ENCODE measurements around the gene SFMBT1. TPM values are rescaled to one million over a fixed set of nuclear protein-coding genes. Genes with fewer than 3 reads are reported as not detected.

SFMBT1 gene
- total and polyA plus RNA-seq, 2 of the 4 experiments (the other 2 are of a cell fraction) = 1.0 to 1.8 TPM

GRCh38 chr3:52990637-52991036 is 55.2 kb downstream of the SFMBT1 start:
- BruUV-seq (replicated peaks) = no TSS peak
- H2AK5ac ChIP-seq (ENCODE audit: low read depth, low read length) = no peak overlapping the region
- POLR2A ChIA-PET (ENCODE audit: unreplicated experiment) = no interaction called here
- H2AK9ac ChIP-seq (replicated peaks; ENCODE audit: low read depth, low read length, poor library complexity) = no peak overlapping the region
- H3K56ac ChIP-seq (ENCODE audit: extremely low read depth, insufficient read depth, low read length) = no peak overlapping the region
- H3K27me3 ChIP-seq (ENCODE audit: control insufficient read depth, insufficient read depth, low read length) = no peaks in the 10 kb centered on the region
- in situ Hi-C loops (cut with MboI; ENCODE audit: low sequenced_read_pairs) = no loop called here
- no peak overlapping the region for H2BK5ac ChIP-seq (ENCODE audit: low read depth, low read length, poor library complexity, severe bottlenecking)
- no peak overlapping the region for H2BK120ac ChIP-seq (ENCODE audit: low read depth, low read length)
- H3K9ac ChIP-seq (ENCODE audit: low read depth, low read length) = no peak overlapping the region
- H4K8ac ChIP-seq (ENCODE audit: low read depth in 2 of 2, low read length in 2 of 2) = no peak overlapping the region
- H3K36me3 ChIP-seq (ENCODE audit: control insufficient read depth, insufficient read depth, low read length) = no peaks in the 10 kb centered on the region
- H2BK15ac ChIP-seq (ENCODE audit: low read depth, low read length) = no peak overlapping the region
- TF ChIP-seq CTCF (conservative IDR thresholded peaks at IDR 0.05; ENCODE audit: low read depth, low read length) (no peak), RCOR1 (IDR thresholded peaks at IDR 0.05; ENCODE audit: insufficient replicate concordance, low read length) (no peak), ELK1 (IDR thresholded peaks at IDR 0.05; ENCODE audit: borderline replicate concordance, low read depth, low read length) (no peak), BHLHE40 (IDR thresholded peaks at IDR 0.05; ENCODE audit: low read depth, low read length) (no peak), RFX5 (IDR thresholded peaks at IDR 0.05; ENCODE audit: low read depth, low read length) (no peak), NFE2L2 (IDR thresholded peaks at IDR 0.05; ENCODE audit: low read depth, low read length) (no peak), CHD1 (IDR thresholded peaks at IDR 0.05; ENCODE audit: low read depth, low read length) (no peak), MAFK (IDR thresholded peaks at IDR 0.05; ENCODE audit: low read depth, low read length) (no peak), MXI1 (IDR thresholded peaks at IDR 0.05; ENCODE audit: borderline replicate concordance, low read depth, low read length) (no peak), SMC3 (IDR thresholded peaks at IDR 0.05; ENCODE audit: low read depth, low read length) (no peak), MAZ (IDR thresholded peaks at IDR 0.05; ENCODE audit: borderline replicate concordance, low read depth, low read length) (no peak), POLR2A (IDR thresholded peaks at IDR 0.05; ENCODE audit: low read depth, low read length) (no peak), FOS (IDR thresholded peaks at IDR 0.05; ENCODE audit: low read depth, low read length) (no peak), CEBPB (IDR thresholded peaks at IDR 0.05; ENCODE audit: low read depth, low read length) (no peak)
- no peak for DNase-seq
- no peaks in the 10 kb centered on the region for H3K9me3 ChIP-seq (ENCODE audit: control insufficient read depth, insufficient read depth, low read length)
- no peak overlapping the region for H3K14ac ChIP-seq (replicated peaks; ENCODE audit: low read depth, low read length)
- H3K4ac ChIP-seq (ENCODE audit: low read depth, low read length) = no peak overlapping the region
- no peak overlapping the region for H3K18ac ChIP-seq (ENCODE audit: low read depth, low read length)
- H3K4me3 ChIP-seq (ENCODE audit: insufficient read depth, low read depth, low read length) = no peak overlapping the region
- no peak overlapping the region for H2AFZ ChIP-seq (replicated peaks; ENCODE audit: low read length, poor library complexity)
- H3K4me2 ChIP-seq (ENCODE audit: low read depth, low read length) = no peak overlapping the region
- no peaks in the 10 kb centered on the region for H3K4me1 ChIP-seq (ENCODE audit: control insufficient read depth, insufficient read depth, low read length)
- H3K9me1 ChIP-seq (ENCODE audit: insufficient read depth, low read length) = peaks cover 3% of the 10 kb centered on the region; the same call in 1 of the 2 replicates
- dilution Hi-C loops (cut with HindIII; ENCODE audit: low sequenced_read_pairs, unreplicated experiment) = no loop called here
- ATAC-seq (ENCODE audit: low read depth) = no peak
- intact Hi-C loops (cut with micrococcal nuclease) = no loop called here
- 0 out of 4 replicates have a peak, but pooled peaks cover 0 to 2% of the 10 kb centered on the region in 2 experiments for H3K79me1 ChIP-seq (ENCODE audit: low read depth in 1 of 2, low read length in 2 of 2)
- H3K23ac ChIP-seq (ENCODE audit: low read depth, low read length) = no peak overlapping the region
- no peak overlapping the region for H3K27ac ChIP-seq (ENCODE audit: insufficient read depth, low read length)
- no CpG with 5 or more reads among the region's 2 CpGs for WGBS, 2 experiments (ENCODE audit: extremely low coverage in 2 of 2, insufficient read length in 1 of 2)
- H4K91ac ChIP-seq (ENCODE audit: insufficient read depth, low read depth, low read length) = no peak overlapping the region
- no peak overlapping the region for H4K5ac ChIP-seq (ENCODE audit: low read depth, low read length)
- CTCF ChIA-PET = interaction anchor here (0.6 kb wide), 1 partner anchor 54 kb away, joined by 4 read pairs; no protein-coding TSS in a partner anchor
- H4K20me1 ChIP-seq (ENCODE audit: insufficient read depth, low read length) = no peaks in the 10 kb centered on the region
- H2BK20ac ChIP-seq (ENCODE audit: low read depth, low read length) = no peak overlapping the region

Measured in IMR-90 (cell line).